HG02938 (cell line): ENCODE data around the gene ASTN1.
A peak's percentile ranks its signal among the peaks of the same experiment; 100 is the strongest.

Source experiments
- ATAC-seq: cut with Tn5 transposase; IDR thresholded peaks from one replicate; pipeline ENCODE4 v1.9.1; 2021; ENCODE audit warnings: mild to moderate bottlenecking, moderate library complexity; ENCODE audit not compliant: unreplicated experiment

ASTN1 gene

GRCh38 chr1:176938375-176938774 is 226.1 kb downstream of the ASTN1 start:
- ATAC-seq, result peak; percentile 49

- ATAC-seq, result no peak
These were observed 230.1 kb downstream of the ASTN1 start for GRCh38 chr1:176934370-176934769.

GRCh38 chr1:176932114-176933104 is 232.1 kb downstream of the ASTN1 start:
- no peak for ATAC-seq

DNA sequence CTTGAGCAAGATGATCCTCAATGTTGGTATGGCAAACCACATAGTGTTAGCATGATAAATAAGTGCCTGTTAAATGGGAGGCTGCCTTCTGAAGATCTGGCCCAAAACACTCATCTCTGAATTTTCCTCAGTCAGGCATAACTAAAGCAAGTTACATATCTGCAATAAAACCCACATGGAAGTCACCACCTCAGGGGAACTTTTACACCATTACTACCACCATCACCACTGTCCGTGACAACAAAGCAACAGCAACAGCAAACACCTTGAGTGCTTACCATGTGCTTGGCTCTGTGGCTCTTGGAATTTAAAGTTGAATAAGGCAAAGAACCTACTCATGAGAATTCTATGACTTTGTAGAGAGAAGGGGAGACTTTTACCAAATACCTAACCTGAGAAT is 233.0 kb downstream of the ASTN1 start:
- no peak for ATAC-seq

DNA sequence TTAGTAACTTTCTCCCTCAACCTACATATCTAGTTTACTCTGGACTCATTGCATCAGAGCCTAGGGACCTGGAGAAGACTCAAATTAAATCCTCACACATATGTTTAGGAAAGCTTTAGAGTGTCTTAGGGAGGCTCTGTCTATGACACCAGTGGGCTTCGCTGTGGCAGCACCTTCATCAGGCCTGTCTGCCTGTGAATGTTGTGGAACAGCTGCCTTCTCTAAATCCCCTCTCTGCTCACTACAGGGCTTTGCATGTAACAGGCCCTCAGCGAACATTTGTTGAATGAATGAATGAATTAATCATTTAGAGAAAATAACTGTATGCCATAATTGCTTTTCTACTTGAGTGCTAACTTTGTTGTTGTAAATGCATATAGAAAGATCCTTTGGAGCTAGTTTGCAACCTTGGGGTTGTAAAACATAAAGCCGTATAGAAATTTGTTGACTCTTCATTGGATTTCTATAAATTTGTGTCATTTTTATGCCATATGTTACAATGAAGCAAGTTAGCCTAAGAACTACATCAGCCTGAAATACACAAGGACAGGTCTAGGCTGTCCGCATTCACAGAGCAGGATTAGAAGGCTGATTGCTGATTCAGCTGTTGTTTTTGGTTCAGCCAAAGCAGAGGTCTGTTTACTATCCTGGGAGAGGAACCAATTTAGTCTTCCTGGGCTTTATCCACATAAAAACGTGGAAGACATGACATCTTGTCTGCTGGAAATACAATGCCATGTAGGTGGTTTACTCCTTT is 238.0 kb downstream of the ASTN1 start:
- ATAC-seq, result no peak

- ATAC-seq, result no peak
These were observed 239.3 kb downstream of the ASTN1 start for GRCh38 chr1:176925223-176925622.

GRCh38 chr1:176923283-176923682 is 241.2 kb downstream of the ASTN1 start:
- ATAC-seq, result no peak

DNA sequence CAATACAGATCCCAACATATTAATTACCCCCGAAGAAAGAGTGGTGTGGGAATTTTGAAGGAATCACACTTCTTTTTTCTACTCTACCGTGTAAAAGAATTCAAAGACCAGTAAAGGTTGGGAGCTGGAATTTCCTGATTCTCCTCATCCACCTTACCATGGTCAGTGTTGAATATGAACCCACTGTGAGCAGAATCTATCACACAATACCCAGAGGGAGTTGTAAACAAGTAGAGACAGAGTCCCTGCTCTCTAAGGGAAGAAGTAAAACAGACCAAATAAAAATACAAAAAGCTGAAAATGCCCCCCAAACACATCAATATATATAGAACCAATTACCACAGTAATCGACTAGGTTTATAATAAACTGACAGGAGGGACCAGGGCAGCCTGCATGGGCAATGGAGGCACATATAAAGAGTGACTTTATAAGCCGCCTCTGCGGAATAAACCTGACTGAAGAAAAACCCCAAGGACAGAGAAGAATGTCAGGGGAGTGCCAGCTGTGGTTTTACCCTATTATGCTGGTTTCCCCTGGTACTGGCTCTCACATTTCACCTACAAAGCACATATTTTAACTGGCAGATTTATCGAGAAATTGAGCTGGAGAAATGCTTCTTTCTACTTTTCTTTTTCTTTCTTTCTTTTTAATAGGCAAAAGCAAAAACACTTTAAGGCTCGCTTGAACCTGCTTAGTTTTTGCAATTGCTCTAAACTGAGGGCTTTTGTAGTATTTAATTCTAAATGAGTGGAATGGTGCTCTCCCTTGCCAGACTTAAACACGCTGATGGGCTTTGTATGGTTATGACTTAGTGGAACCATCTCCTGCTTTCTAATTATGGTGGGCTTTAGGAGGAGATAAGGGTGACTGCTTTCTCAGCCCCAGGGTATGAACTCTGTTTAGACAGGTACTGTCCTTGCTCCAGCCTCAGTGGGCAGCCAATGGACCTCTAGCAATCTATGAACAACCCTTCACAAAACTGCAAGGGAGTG is 244.8 kb downstream of the ASTN1 start:
- ATAC-seq, result no peak

DNA sequence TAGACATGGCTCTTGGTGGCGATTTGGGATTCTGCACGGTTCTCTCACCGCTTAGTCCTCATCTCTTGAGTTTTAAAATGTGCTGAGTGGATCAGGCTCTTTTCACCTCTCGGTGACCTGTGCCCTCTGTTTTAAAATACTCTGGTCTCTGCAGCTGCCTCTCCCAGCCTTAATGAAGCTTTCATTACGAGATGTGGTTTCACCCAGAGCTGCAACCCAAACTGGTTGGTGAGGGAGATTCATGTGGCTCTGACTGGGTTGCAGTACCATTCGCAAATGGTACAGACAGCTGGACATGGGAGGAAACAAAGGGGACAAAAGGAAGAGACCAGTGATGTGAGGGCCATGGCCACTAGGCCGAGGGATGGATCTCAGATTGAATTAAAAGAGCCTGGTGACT is 258.9 kb downstream of the ASTN1 start:
- ATAC-seq, result no peak

DNA sequence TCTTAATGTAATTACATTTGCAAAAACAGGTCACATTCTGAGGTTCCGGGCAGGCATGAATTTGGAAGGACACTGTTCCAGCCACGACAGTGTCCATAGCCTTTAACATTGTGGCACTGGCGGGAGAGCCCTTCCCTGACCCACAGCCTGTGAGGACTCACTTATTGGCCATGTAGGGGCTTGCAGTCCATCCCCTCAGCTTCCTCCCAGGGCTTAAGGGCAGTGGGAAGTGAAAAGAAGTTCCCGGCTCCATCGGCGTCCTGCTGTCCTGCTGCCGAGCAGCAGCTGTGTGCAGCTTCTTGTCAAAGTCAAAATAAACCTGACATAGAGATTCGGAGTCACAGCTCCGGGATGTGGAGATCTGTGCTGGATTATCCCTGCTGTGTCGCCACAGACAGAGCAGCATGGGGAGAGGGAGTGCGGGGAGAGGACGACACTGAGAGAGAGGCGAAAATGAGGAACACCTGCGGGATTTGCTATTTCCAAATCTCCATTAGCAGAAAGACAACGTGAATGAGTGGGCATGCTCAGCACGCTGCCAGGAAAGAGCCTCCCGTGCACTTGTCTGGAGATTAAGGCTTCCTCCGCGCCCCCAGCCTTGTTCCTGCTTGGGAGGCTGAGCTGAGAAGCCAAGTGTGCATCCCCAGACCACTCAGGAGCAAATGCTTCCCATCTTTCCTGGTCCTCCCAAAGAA is 260.3 kb downstream of the ASTN1 start:
- ATAC-seq, result no peak

DNA sequence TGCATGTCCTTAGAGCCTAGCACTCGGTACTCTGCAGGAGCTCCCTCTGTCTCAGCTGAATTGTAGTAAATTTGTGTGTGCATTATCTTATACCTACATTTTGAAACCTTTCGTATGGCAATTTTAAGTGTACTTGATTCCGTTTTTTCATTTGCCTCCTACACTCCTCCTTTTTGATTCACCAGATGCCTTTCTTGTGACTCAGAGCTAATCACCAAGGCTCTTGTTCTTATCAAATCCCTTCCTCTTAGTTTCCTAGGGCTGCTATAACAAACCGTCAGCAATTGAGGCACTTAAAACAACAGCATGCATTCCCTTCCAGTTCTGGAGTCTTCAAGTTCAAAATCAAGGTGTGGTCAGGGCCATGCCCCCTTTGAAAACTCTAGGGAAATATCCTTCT is 261.0 kb downstream of the ASTN1 start:
- no peak for ATAC-seq

GRCh38 chr1:176899321-176899720 is 265.2 kb downstream of the ASTN1 start:
- ATAC-seq, result no peak

GRCh38 chr1:176897350-176898236 is 266.9 kb downstream of the ASTN1 start:
- peak; percentile 59 for ATAC-seq

DNA sequence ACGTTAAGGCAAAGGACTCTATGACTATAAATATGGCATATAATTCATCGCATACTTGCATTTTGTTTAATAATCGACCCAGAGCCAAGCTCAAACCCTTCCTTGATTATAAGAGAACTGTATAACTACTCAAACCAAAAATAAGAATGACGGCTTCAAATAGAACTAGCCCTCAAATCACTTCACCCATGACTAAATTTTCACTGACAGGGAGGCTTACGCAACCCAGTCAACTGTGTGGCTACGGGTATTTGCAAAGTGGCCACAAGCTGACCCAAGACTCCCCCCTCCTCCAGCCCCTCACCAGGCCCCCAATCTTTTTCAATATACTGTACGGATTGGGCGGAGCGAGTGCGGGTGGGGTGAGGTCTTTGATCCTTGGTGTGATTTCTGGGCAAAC is 268.3 kb downstream of the ASTN1 start:
- no peak for ATAC-seq

- ATAC-seq, result no peak
These were observed 270.1 kb downstream of the ASTN1 start for GRCh38 chr1:176894450-176894849.

- no peak for ATAC-seq
These were observed 270.7 kb downstream of the ASTN1 start for GRCh38 chr1:176893625-176894352.

- no peak for ATAC-seq
These were observed 276.0 kb downstream of the ASTN1 start for GRCh38 chr1:176888471-176889032.

- no peak for ATAC-seq
These were observed 278.8 kb downstream of the ASTN1 start for GRCh38 chr1:176885751-176886150.
